Activated CD4-positive, alpha-beta T cell treated with anti-CD3 and anti-CD28 coated beads, Interleukin-2, amount 50 U/mL, for 16 hours (primary cell): ENCODE data around the gene NAV2.
"Not testable (repeated sequence)": the region's sequence is repeated elsewhere in the genome, so short reads cannot be mapped to it uniquely, and the experiment has no call there.

ENCODE experiments used
- DNase-seq: peaks from one replicate; pipeline ENCODE4 v3.0.0-alpha.2; 2020

NAV2 gene

GRCh38 chr11:19869946-19870589 lies 157.4 kb downstream of the NAV2 start:
- DNase-seq = no peak

DNA sequence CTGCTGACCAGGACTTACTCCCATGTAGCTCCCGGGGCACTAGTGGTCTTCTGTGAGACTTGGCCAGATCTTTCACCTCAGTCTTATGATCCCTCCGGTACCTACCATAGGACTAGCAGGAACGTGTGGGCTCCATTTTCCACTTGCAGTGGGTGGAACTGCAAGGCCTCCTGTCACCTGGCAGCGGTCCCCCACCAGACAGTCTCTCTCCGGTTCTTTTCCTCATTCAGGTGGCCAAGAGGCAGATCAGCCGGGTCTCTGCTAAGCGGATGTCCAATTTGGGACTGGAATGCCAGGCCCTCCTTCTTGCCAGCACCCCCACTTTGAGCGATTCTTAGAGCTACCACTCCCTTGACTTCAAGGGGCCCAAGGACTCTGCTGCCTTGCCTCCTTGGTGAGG lies 158.9 kb downstream of the NAV2 start:
- no peak for DNase-seq

GRCh38 chr11:19872512-19873145 lies 160.0 kb downstream of the NAV2 start:
- no peak for DNase-seq

DNA sequence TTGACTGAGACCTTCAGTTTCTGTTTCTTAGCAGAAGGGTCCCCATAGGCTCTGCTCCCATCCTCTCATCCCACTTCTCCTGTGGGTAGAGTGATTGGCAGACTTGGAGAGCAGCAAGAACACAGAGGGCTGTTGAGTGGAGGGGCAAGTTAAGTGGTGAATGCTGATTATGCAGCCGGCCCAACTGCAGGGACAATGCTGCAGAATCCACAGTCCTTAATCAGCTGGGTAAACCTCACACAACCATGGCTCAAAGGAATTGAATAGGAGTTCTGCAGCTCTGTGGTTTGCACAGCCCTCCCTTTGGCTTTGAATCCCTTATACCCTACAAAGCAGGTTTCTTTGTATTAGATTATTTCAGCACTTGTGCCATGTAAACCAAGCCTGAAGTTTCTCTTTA lies 161.1 kb downstream of the NAV2 start:
- no peak for DNase-seq

DNA sequence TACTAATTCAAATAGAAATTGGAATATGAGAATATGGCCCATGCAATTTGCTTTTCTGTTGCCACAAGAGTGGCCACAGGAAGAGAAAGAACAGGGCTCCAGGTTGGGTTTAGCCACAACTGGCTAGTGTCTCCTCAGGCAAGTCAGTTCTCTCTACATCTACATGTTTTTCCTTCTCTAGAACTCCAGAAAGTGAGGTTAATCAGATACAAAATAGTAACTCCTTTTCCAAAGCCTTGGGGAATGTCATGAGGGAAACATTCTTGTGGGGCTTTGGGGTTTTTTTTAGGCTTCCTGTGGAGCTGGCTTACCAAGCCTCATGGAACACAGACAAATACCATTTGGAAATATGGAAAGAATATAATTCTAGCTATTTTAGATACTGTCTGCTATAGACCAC lies 161.6 kb downstream of the NAV2 start:
- no peak for DNase-seq

DNA sequence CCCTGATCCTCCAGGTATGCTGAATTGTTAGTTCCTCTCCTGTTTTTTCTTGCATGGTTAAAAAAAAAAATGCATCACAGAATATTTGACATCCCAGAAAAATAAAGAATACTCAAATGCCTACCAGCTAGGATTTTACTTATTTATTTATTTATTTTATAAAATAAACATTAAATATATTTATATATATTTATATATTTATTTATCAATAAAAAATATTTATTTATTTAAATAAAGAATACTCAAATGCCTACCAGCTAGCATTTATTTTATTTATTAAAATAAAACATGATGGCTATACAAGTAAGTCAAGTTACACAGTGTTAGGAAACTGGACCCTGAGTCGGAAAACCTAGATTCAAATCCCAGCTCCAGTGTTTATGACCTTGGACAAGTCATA lies 164.1 kb downstream of the NAV2 start:
- DNase-seq = no peak

DNA sequence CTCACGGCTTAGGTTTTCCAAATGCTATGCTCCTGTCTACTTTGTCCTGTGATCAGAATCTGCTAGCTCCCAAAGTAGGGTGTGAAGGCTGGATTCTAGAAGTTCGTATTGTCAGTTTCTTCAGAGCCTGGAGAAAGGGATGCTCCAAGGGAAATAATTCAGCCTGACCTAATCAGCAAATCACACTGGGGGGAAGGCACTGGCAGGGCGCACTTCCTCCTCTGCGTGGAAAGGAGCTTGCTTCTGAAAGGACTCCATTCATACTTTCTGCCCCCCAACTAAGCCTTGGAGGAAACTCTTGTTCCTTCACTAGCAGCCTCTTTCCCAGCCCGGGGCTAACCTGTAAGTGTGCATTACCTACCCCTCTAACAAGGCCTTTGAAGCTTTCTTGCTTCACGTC lies 165.9 kb downstream of the NAV2 start:
- DNase-seq = no peak

DNA sequence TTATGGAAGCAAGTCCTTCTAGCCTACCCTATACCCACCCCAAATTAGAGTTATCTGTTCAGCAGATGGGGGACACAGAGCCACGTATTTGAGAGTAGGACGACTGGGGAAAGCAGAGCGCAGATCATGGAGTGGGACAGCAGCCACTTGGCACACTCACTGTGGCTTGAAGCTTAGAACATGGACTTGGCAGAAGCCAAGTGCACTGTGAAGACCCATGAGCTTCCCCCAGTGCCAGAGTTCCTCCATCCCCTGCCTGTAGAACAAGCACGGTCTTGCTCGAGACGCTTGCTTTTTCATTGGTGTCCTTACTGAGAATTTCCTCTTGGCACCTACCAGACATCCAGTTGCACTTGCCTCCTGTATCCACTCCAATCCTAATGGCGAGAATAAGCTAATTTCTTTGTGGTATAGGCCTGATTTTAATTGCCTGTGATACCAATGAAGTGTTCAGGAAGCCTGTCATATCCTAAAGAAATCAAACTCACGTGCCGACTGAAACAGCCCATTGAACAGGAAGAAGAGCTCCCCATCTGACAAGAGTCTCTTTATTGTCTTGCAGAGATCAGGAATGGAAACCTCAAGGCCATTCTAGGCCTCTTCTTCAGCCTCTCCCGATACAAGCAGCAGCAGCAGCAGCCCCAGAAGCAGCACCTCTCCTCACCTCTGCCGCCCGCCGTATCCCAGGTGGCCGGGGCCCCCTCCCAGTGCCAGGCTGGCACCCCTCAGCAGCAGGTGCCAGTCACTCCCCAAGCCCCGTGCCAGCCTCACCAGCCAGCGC lies 166.9 kb downstream of the NAV2 start:
- no peak for DNase-seq

GRCh38 chr11:19880088-19880345 lies 167.4 kb downstream of the NAV2 start:
- no peak for DNase-seq

- DNase-seq = no peak
Observed at GRCh38 chr11:19881177-19881576, 168.5 kb downstream of the NAV2 start.

DNA sequence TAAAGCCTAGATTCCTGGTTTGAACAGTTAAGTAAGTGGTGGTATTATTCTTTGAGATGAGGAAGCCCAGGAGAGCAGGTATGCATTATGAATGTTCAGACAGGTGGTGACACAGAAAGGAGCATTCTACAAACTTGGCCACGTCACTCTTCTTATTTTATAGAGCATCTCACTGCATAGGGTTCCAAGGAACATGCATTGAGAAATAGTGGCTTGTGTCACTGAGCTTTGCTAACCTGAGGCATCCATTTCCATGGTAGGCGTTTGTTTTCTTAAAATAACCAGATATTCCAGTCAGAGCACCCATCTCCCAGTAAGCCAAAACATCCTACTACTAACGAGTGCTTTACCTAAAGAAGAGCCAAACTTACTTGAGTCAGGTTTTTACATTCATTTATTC lies 169.7 kb downstream of the NAV2 start:
- no peak for DNase-seq

DNA sequence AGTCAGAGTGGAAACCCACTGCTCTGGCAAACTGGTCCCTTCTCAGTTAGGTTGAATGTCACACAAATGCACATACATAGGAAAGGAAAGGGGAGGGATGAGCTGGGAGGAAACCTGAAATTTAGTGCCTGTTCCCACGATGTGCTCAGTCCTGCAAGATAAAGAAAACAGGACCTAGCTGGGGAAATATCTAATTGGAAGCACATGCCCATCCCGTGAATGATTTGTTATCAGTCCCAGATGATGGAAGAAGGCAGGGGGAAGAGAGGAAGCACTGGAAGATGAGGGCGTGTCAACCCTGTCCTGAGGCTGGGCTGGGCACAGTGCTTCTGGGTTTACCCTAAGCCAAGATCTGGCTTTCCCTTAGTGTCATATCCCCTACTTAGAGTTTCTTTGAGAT lies 173.9 kb downstream of the NAV2 start:
- no peak for DNase-seq

DNA sequence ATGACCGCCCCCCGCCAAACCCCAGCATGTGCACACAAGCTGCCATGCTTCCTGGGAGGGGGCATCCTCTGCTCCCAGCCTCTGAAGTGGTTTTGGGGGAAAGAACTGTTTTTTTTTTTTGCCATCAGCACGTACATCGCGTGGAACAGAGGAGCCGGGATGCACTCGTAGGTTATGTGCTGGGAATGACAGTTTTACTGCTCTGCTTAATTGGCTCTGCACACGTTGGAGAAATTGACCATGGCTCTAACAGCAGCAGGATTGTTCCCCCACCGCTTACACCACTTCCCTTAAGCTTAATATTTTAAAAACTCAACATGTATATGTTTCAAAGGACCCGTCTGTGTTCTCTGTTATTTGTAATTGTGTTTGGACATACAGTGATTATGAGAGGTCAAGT lies 175.2 kb downstream of the NAV2 start:
- no peak for DNase-seq

DNA sequence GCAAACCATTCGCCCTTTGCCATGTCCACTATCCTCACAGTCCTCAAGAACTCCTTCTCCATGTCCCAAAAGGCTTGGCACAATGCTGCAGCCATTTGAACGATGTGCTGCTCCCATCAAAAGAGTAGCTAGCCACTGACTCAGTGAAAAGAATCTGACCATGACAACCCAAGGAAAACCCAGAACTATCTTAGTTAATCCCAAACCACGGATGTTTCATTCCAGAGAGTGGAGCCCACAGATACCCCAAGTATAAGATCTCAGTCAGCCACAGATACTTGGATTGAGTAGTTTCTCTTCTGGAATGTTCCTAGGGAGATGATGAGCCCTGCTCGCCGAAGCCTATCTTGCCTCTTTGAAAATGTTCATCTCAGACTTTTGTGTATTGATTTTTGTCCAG lies 176.9 kb downstream of the NAV2 start:
- DNase-seq = no peak

DNA sequence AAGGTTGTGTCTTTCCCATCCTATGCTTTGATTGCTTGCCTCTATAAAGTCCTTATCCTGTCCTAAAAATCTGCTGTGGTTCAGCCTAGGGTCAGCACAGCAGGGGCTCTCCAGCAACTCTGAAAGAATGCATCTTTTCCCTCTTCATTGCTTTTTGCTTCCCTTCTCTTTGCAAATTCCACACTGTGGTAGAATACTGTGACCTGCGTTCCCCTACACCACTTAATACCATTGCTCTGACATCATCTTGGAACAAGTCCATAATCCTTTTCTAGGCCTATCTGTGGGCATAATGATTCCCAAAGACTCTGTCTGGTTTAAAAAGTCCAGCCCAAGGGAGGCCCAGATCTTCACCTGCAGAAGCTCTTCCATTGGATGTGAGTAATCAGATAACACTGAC lies 177.7 kb downstream of the NAV2 start:
- no peak for DNase-seq

DNA sequence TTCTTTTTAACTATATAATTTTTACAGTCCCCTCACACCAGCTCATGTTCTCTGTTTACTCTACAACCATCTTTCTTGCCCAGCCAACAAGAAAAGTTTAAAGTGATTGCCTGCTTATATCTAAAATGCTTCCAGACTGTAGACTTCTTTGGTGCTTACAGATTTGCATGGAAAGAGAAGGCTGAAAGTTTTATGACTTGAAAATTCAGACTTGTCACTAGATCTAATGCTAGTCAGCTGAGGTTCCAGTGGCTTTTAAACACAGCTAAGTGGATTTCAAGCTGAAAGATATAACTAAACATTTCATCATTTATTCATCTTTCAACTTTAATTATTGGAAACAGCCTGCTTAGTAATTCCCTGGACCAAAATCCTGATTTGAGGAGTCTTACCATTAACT lies 178.4 kb downstream of the NAV2 start:
- no peak for DNase-seq

GRCh38 chr11:19892387-19892786 lies 179.8 kb downstream of the NAV2 start:
- no peak for DNase-seq

DNA sequence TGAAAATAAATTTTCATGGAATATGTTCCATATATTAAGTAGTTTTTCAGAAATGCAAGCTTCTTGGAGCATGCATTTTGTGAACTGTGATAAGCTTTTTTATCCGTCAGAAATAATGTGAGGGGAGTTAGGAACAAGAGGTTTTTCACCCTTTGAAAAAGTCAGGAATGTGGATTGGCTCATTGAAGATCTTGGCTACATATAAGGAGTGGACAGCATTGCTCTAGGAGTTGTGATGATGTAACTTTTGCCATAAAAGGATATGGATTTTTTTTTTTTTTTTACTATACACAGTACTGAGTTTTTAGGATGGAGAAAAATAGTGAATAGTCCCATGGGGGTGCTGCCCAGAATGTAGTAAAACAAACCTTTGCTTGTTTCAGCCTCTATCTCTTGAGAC lies 180.2 kb downstream of the NAV2 start:
- no peak for DNase-seq

DNA sequence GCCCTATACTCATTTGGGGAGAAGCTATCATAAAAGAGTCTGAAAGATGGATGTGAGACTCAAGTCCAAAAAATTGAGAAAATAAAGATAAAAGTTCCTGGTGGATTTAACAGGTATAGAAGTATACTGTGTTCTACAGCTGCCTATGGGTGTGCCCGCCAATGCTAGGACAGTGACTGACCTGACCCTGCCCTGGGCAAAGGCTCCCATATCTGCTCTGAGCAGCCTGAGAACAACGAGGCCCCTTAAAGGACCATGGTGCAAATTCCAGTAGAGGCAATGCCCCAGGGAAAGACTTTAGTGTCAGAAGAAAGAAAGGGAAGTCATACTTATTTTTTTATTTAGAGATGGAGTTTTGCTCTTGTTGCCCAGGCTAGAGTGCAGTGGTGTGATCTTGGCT lies 181.8 kb downstream of the NAV2 start:
- DNase-seq = no peak

DNA sequence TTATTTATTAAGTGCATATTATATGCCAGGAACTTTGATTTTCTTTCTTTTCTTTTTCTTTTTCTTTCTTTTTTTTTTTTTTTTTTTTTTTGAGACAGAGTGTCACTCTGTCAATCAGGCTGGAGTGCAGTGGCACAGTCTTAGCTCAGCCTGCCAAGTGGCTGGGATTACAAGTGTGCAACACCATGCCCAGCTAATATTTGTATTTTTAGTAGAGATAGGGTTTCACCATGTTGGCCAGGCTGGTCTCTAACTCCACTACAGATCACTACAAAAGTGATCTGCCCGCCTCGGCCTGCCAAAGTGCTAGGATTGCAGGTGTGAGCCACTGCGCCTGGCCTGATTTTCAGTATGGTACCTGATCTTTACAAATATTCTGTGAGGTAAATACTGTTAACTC lies 182.4 kb downstream of the NAV2 start:
- not testable (repeated sequence) for DNase-seq

GRCh38 chr11:19895776-19896175 lies 183.1 kb downstream of the NAV2 start:
- DNase-seq = no peak

DNA sequence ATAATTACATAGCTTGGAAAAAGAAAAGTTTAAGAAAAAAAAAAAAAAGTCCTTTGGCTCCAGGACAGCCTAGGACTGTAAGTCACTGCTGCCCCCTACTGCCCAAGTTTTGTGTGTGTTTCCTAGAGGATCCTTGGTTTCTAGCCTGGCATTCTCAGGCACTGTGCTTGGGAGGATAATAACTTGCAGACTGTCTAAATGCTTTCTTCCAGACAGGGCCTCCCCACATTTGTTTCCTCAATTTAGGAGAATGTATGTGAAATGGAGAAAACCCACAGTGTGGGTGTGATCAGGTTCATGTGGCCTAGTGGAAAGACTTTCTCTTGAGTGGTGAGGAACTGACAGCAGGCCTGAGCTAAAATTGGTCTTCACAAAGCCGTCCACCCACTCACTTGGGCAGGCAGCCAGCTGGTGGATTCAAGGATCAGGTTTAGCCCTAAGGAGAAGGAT lies 191.0 kb downstream of the NAV2 start:
- DNase-seq = peak; percentile 55

- DNase-seq = no peak
Observed at GRCh38 chr11:19905280-19905853, 192.7 kb downstream of the NAV2 start.

DNA sequence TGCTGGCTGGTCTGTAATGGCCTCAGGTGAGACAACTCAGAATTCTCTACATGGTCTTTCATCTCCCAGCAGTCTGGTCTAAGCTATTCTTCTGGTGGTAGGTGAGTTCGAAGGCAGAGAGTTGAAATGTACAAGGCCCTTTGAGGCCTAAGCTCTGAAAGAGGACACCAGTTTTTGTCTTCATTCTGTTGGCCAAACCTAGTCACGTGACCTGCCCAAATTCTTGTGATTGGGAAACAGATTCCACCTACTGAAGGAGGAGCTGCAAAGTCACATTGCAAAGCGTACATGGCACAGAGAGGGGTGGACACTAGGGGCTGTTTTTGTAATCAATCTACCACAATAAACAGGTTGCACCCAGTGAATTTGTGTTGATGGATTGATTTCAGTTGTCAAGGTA lies 193.5 kb downstream of the NAV2 start:
- DNase-seq = no peak
